Measurements from ENCODE around the gene ARHGAP15.

DNA sequence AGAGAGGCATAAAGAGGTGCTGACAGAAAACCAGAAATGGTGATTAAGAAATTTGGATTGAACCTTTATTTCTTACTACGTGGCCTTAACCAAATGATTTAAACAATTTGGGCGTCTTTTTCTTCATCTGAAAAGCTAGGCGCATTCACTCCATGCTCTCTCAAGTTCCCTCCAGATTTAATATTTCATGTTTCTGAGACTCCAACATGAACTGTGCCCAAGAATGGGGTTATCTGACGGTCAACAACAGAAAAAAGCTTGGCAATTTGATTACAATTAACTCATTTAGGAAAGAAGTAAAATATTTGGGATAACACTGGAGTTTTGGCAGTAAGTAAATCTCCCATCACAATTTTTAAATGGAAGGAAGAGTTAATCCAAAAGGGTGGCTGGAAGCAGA lies 345.4 kb downstream of the ARHGAP15 start:
- TF ChIP-seq CTCF (conservative IDR thresholded peaks at IDR 0.05; ENCODE audit: low read depth in 2 of 2): no peak
- TF ChIP-seq EZH2 (IDR thresholded peaks at IDR 0.05; ENCODE audit: low read depth, unreplicated experiment): no peak
- TF ChIP-seq POLR2AphosphoS5 (IDR thresholded peaks at IDR 0.05; ENCODE audit: low read depth): no peak
- TF ChIP-seq JUNB (IDR thresholded peaks at IDR 0.05; ENCODE audit: unreplicated experiment): no peak
- TF ChIP-seq REST (IDR thresholded peaks at IDR 0.05; ENCODE audit: unreplicated experiment): no peak
- no peak for TF ChIP-seq ZNF331 (CRISPR knock-in tag; IDR thresholded peaks at IDR 0.05; ENCODE audit: low read depth)

Measured in GM23338 (cell line).